SH-SY5Y (cell line): ENCODE results near the gene CABP4.

Experiments
- GATA2 ChIP-seq: IDR thresholded peaks from 2 replicates; pipeline ENCODE4 v1.6.1; 2011; ENCODE audit warnings: mild to moderate bottlenecking, low read depth, low read length
- GATA3 ChIP-seq: IDR thresholded peaks from 2 replicates; pipeline ENCODE4 v1.6.1; 2011; ENCODE audit warnings: low read depth, mild to moderate bottlenecking, low read length, moderate library complexity

- TF ChIP-seq GATA2 (no peak), GATA3 (no peak)
These were observed 38.5 kb upstream of the CABP4 start for GRCh38 chr11:67416416-67417335.
